Spleen (tissue), 7 donors: ENCODE results near the gene OTUD4.

Experiments used
- POLR2A ChIP-seq, 3 donors: fragments of 450-650 bp; IDR thresholded peaks; one replicate each; pipeline ENCODE4 v1.5.1; 2017; ENCODE audit warnings: antibody characterized with exemption in 3 of 3, mild to moderate bottlenecking in 1 of 3
- POLR2AphosphoS5 ChIP-seq, 3 donors: sonication (generic); formaldehyde crosslinking; IDR thresholded peaks; one replicate each; pipeline ENCODE4 v1.5.1; 2017; ENCODE audit warnings: antibody characterized with exemption in 3 of 3
- TF ChIP-seq, protein P1 (sequence below), 11 experiments: fragments of 200-600 bp in 7 of 11; fragments of 450-650 bp in 4 of 11; sonication (generic) in 4 of 11; IDR thresholded peaks in 8 of 11; conservative IDR thresholded peaks in 3 of 11; 1 replicate in 7 of 11; 2 replicates in 4 of 11; pipeline versions ENCODE4 v1.4.0 to v1.8.0; 2016 to 2021; ENCODE audit warnings: antibody characterized with exemption in 11 of 11, inconsistent platforms in 4 of 11, mild to moderate bottlenecking in 1 of 11
- donor health status: DM: no; HTN: no; CAD: no; lungs with moderate emphysema.
- donor health status: DM: no; HTN: no; CAD: no.
- donor health status: DM: no; HTN: no; CAD: no.

DNA sequence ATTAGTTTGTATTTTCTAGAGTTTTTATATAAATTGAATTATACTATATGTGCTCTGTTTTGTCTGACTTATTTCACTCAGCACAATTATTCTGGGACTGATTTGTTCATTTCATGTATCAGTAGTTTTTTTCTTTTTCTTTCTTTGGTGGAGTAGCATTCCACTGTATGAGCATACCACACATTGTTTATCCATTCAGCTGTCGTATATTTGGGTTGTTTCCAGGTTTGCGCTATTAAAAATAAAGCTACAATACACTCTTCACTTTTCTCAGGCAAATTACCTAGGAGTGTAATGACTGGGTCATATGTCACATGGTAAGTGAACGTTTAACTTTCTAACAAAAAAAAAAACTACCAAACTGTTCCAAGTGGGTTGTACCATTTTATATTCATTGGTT is 9.6 kb upstream of the OTUD4 start:
- TF ChIP-seq POLR2A (IDR thresholded peaks at IDR 0.05) (no peak), POLR2AphosphoS5 (IDR thresholded peaks at IDR 0.05) (no peak)
- TF ChIP-seq, protein P1, sequence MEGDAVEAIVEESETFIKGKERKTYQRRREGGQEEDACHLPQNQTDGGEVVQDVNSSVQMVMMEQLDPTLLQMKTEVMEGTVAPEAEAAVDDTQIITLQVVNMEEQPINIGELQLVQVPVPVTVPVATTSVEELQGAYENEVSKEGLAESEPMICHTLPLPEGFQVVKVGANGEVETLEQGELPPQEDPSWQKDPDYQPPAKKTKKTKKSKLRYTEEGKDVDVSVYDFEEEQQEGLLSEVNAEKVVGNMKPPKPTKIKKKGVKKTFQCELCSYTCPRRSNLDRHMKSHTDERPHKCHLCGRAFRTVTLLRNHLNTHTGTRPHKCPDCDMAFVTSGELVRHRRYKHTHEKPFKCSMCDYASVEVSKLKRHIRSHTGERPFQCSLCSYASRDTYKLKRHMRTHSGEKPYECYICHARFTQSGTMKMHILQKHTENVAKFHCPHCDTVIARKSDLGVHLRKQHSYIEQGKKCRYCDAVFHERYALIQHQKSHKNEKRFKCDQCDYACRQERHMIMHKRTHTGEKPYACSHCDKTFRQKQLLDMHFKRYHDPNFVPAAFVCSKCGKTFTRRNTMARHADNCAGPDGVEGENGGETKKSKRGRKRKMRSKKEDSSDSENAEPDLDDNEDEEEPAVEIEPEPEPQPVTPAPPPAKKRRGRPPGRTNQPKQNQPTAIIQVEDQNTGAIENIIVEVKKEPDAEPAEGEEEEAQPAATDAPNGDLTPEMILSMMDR (IDR thresholded peaks at IDR 0.05 in 8 of 11, conservative IDR thresholded peaks at IDR 0.05 in 3 of 11), result no peak
